Esophagus squamous epithelium (tissue), 5 donors: ENCODE measurements around the gene LDLRAD3. TPM values are rescaled to one million over a fixed set of nuclear protein-coding genes. Genes with fewer than 3 reads are reported as not detected.

Source experiments
- DNase-seq: peaks from one replicate; lab custom pipeline; 2025; lab: John Stamatoyannopoulos, UW
- H3K27ac ChIP-seq, 4 donors: fragments of 200-600 bp; sonication (generic); one replicate each; pipeline ENCODE4 v1.5.1; 2016 to 2019; ENCODE audit warnings: mild to moderate bottlenecking in 1 of 4
- H3K27me3 ChIP-seq, 4 donors: fragments of 200-600 bp; sonication (generic); 1 replicate in 3 of 4; 2 replicates in 1 of 4; pipeline versions ENCODE4 v1.5.1 to v1.6.0; 2017 to 2021; ENCODE audit warnings: antibody characterized with exemption in 1 of 4
- H3K36me3 ChIP-seq, 3 donors: fragments of 200-600 bp; sonication (generic); one replicate each; pipeline ENCODE4 v1.5.1; 2016 to 2019
- H3K4me1 ChIP-seq, 3 donors: fragments of 200-600 bp; sonication (generic); one replicate each; pipeline ENCODE4 v1.5.1; 2017 to 2019
- H3K4me3 ChIP-seq, 4 donors: fragments of 200-600 bp; sonication (generic); 1 replicate in 3 of 4; 2 replicates in 1 of 4; pipeline ENCODE4 v1.5.1; 2016 to 2019; ENCODE audit warnings: mild to moderate bottlenecking in 2 of 4, moderate library complexity in 1 of 4
- H3K9me3 ChIP-seq, 3 donors: fragments of 200-600 bp; sonication (generic); one replicate each; pipeline ENCODE4 v1.5.1; 2016 to 2019
- CTCF ChIP-seq, 6 experiments: fragments of 450-650 bp in 4 of 6; fragments of 200-600 bp in 2 of 6; sonication (generic) in 2 of 6; IDR thresholded peaks; one replicate each; pipeline ENCODE4 v1.5.1; 2016 to 2019; ENCODE audit warnings: antibody characterized with exemption in 6 of 6, mild to moderate bottlenecking in 4 of 6, moderate library complexity in 4 of 6
- POLR2A ChIP-seq, 4 donors: fragments of 450-650 bp; IDR thresholded peaks; one replicate each; pipeline ENCODE4 v1.6.1; 2017; ENCODE audit warnings: antibody characterized with exemption in 4 of 4, mild to moderate bottlenecking in 4 of 4, moderate library complexity in 3 of 4
- WGBS, 2 donors: methylation state at CpG; one replicate each; pipeline ENCODE4 v1.1.5; 2018; 5-methylcytosine and 5-hydroxymethylcytosine counted together
- intact Hi-C: fragments of 100-400 bp; cut with DNase I; formaldehyde crosslinking; loops from one replicate; pipeline ENCODE4 v1.15.0; 2022
- total RNA-seq, 4 donors: library from RNA; depleted of rRNA; stranded (reverse); fragments of >200 nt; gene quantifications; one replicate each; pipeline ENCODE4 v1.1.0, GENCODE V29; 2016
- donor health status: DM: yes; HTN: yes; CAD: no.

Gene LDLRAD3
- total RNA-seq, 4 donors from 2014 or later: 5.0 to 16.8 (median 8.2) TPM

GRCh38 chr11:36107547-36107946 lies 163.7 kb downstream of the LDLRAD3 start:
- WGBS, 2 donors: 87 to 88% methylated on average over 5 of the region's 5 CpGs
- H3K36me3 ChIP-seq: peaks cover 0 to 25% (median 0%) of the 10 kb centered on the region in 3 donors
- intact Hi-C loops: no loop called here
- peaks cover 0 to 5% (median 0%) of the 10 kb centered on the region in 3 donors for H3K4me1 ChIP-seq
- H3K27me3 ChIP-seq: no peaks in the 10 kb centered on the region
- no peak overlapping the region for H3K4me3 ChIP-seq
- TF ChIP-seq CTCF (IDR thresholded peaks at IDR 0.05) (no peak), POLR2A (IDR thresholded peaks at IDR 0.05) (no peak)
- H3K9me3 ChIP-seq: peaks cover 0 to under 1% (median 0%) of the 10 kb centered on the region in 3 donors
- no peak overlapping the region for H3K27ac ChIP-seq
- DNase-seq: no peak

GRCh38 chr11:36108881-36109589 lies 165.2 kb downstream of the LDLRAD3 start:
- 76 to 86% methylated on average over 12 of the region's 12 CpGs for WGBS, 2 donors
- no peak for DNase-seq
- H3K27me3 ChIP-seq: no peaks in the 10 kb centered on the region
- H3K27ac ChIP-seq: no peak overlapping the region
- H3K4me3 ChIP-seq: no peak overlapping the region
- H3K9me3 ChIP-seq: peaks cover 0 to 15% (median 9%) of the 10 kb centered on the region in 3 donors
- TF ChIP-seq POLR2A (IDR thresholded peaks at IDR 0.05): no peak
- no peak for TF ChIP-seq CTCF (IDR thresholded peaks at IDR 0.05)
- peaks cover 0 to 5% (median 0%) of the 10 kb centered on the region in 3 donors for H3K4me1 ChIP-seq
- intact Hi-C loops: no loop called here
- peaks cover 0 to 37% (median 0%) of the 10 kb centered on the region in 3 donors for H3K36me3 ChIP-seq

GRCh38 chr11:36109590-36109849 lies 165.7 kb downstream of the LDLRAD3 start:
- Histone ChIP-seq H3K4me3 (no peak overlapping the region), H3K9me3 (peaks cover 0 to 20% (median 9%) of the 10 kb centered on the region in 3 donors), H3K27ac (no peak overlapping the region), H3K36me3 (peaks cover 0 to 40% (median 0%) of the 10 kb centered on the region in 3 donors), H3K27me3 (no peaks in the 10 kb centered on the region), H3K4me1 (peaks cover 0 to 4% (median 0%) of the 10 kb centered on the region in 3 donors)
- TF ChIP-seq CTCF (IDR thresholded peaks at IDR 0.05) (no peak), POLR2A (IDR thresholded peaks at IDR 0.05) (no peak)
- 68 to 72% methylated on average over 3 of the region's 3 CpGs for WGBS, 2 donors
- intact Hi-C loops: no loop called here
- DNase-seq: no peak

- 68 to 79% methylated on average over 5 to 6 of the region's 6 CpGs for WGBS, 2 donors
- no peaks in the 10 kb centered on the region for H3K4me1 ChIP-seq
- no peak for DNase-seq
- H3K36me3 ChIP-seq: peaks cover 0 to 45% (median 0%) of the 10 kb centered on the region in 3 donors
- H3K27ac ChIP-seq: no peak overlapping the region
- no peak overlapping the region for H3K4me3 ChIP-seq
- H3K27me3 ChIP-seq: no peaks in the 10 kb centered on the region
- TF ChIP-seq CTCF (IDR thresholded peaks at IDR 0.05): no peak
- no peak for TF ChIP-seq POLR2A (IDR thresholded peaks at IDR 0.05)
- intact Hi-C loops: no loop called here
- peaks cover 0 to 25% (median 9%) of the 10 kb centered on the region in 3 donors for H3K9me3 ChIP-seq
Measured at GRCh38 chr11:36109850-36110606, 166.2 kb downstream of the LDLRAD3 start.
